Measurements from ENCODE around the gene FBXO39. TPM values are rescaled to one million over a fixed set of nuclear protein-coding genes. Genes with fewer than 3 reads are reported as not detected.
"Not testable (repeated sequence)": the region's sequence is repeated elsewhere in the genome, so short reads cannot be mapped to it uniquely, and the experiment has no call there.

Gene FBXO39
- total RNA-seq, 4 donors from 2014 or later = 0.91 to 1.5 (median 1.0) TPM; not detected in 1

DNA sequence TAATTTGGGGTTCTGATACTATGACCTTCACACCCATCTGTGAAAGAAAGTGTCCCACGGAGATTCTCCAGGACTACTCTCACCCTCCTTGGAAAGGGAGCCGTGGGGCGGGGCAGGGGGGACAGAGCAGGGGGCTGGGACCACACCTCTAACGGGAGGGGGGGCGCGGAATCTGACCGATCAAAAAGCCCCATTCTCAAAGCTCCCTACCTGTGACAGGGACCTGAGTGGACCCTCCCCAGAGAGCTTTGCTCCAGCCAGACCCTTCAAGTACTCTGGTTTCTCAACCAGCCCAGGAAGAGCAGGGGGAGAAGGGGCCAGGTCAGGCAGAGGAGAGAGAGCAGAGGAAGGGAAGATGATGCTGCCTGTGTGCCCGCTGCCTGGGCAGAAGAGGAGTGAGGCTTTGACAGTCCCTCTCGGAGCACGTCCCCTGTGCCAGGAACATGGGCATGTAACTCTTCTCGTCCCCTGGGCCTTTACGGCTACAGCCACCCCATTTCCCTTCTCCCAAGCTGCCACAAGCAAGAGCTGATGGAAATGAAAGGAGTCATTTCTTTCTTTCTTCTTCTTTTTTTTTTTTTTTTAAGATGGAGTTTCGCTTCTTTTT is 19.5 kb upstream of the FBXO39 start:
- H3K4me3 ChIP-seq = peak overlapping the region; percentile 56
- H3K36me3 ChIP-seq = peaks cover 29% of the 10 kb centered on the region
- no peak for TF ChIP-seq EP300 (IDR thresholded peaks at IDR 0.05)
- no peak for TF ChIP-seq CTCF (IDR thresholded peaks at IDR 0.05)
- TF ChIP-seq POLR2AphosphoS5 (IDR thresholded peaks at IDR 0.05) = no peak
- no peak for TF ChIP-seq POLR2A (IDR thresholded peaks at IDR 0.05)
- no peak for DNase-seq (ENCODE audit: low spot score in 2 of 2)
- no peaks in the 10 kb centered on the region for H3K9me3 ChIP-seq
- peak overlapping the region; percentile 59 for H3K27ac ChIP-seq
- H3K27me3 ChIP-seq = no peaks in the 10 kb centered on the region
- 41% methylated on average over 13 of the region's 13 CpGs for WGBS
- peaks cover 44% of the 10 kb centered on the region for H3K4me1 ChIP-seq

- TF ChIP-seq POLR2AphosphoS5 (IDR thresholded peaks at IDR 0.05) (no peak), POLR2A (IDR thresholded peaks at IDR 0.05) (no peak)
- Histone ChIP-seq H3K4me1 (peaks cover 33% of the 10 kb centered on the region), H3K4me3 (no peak overlapping the region)
These were observed 18.3 kb upstream of the FBXO39 start for GRCh38 chr17:6757747-6758146.

DNA sequence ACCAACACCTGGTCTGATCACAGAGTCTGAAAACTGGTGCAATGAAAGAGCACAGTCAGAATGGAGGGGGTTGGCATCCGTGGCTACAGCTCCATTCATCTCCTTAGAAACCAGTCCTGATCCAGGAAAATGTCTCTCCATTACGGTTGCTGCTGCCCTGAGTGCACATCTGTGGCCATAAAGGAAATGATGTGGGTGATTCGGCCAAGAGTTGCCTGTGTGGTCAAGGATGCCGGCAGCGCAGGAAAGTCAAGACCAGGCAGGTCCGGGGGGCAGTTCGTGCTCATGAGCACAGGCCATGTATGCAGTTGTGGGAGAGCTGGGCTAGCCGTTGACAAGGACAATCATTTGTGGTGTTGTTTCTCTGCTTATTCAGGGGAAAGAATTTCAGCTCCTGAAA is 14.2 kb upstream of the FBXO39 start:
- no peak overlapping the region for H3K4me3 ChIP-seq
- H3K36me3 ChIP-seq = peaks cover 77% of the 10 kb centered on the region
- H3K27me3 ChIP-seq = no peaks in the 10 kb centered on the region
- no peak for TF ChIP-seq CTCF (IDR thresholded peaks at IDR 0.05)
- no peak for TF ChIP-seq POLR2AphosphoS5 (IDR thresholded peaks at IDR 0.05)
- no peak for TF ChIP-seq POLR2A (IDR thresholded peaks at IDR 0.05)
- TF ChIP-seq EP300 (IDR thresholded peaks at IDR 0.05) = no peak
- peaks cover 5% of the 10 kb centered on the region for H3K4me1 ChIP-seq
- no peak overlapping the region for H3K27ac ChIP-seq
- WGBS = 76% methylated on average over 8 of the region's 8 CpGs
- H3K9me3 ChIP-seq = no peaks in the 10 kb centered on the region
- DNase-seq (ENCODE audit: low spot score in 2 of 2) = no peak

More at GRCh38 chr17:6757747-6758146, 18.3 kb upstream of the FBXO39 start:
- H3K36me3 ChIP-seq = peaks cover 39% of the 10 kb centered on the region
- 99% methylated on average over 2 of the region's 2 CpGs for WGBS
- no peaks in the 10 kb centered on the region for H3K9me3 ChIP-seq
- no peak overlapping the region for H3K27ac ChIP-seq
- H3K27me3 ChIP-seq = no peaks in the 10 kb centered on the region
- no peak for DNase-seq (ENCODE audit: low spot score in 2 of 2)

DNA sequence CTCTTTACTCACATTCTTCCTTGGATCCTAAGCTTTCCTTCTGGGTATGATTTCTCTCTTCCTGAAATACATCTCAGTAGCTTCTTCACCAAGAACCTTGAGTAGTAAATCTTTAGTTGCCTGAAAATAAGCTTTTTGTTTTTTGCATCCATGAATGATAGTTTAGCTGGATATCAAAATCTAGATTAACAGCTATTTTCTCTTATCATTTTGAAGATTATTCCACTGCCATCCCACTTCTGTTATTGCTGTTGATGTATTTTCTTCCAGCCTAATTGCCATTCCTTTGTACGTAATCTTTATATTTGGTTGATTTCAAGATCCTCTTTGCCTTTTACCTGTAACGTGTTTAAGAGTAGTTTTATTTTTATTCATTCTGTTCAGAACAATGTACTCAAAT is 7.6 kb upstream of the FBXO39 start:
- H3K9me3 ChIP-seq = peaks cover 11% of the 10 kb centered on the region
- H3K36me3 ChIP-seq = peaks cover 94% of the 10 kb centered on the region
- H3K27me3 ChIP-seq = no peaks in the 10 kb centered on the region
- DNase-seq (ENCODE audit: low spot score in 2 of 2) = no peak
- no peaks in the 10 kb centered on the region for H3K4me1 ChIP-seq
- 95% methylated on average over 2 of the region's 2 CpGs for WGBS
- TF ChIP-seq EP300 (IDR thresholded peaks at IDR 0.05) (no peak), POLR2AphosphoS5 (IDR thresholded peaks at IDR 0.05) (no peak), POLR2A (IDR thresholded peaks at IDR 0.05) (no peak), CTCF (IDR thresholded peaks at IDR 0.05) (no peak)
- no peak overlapping the region for H3K27ac ChIP-seq
- H3K4me3 ChIP-seq = no peak overlapping the region

DNA sequence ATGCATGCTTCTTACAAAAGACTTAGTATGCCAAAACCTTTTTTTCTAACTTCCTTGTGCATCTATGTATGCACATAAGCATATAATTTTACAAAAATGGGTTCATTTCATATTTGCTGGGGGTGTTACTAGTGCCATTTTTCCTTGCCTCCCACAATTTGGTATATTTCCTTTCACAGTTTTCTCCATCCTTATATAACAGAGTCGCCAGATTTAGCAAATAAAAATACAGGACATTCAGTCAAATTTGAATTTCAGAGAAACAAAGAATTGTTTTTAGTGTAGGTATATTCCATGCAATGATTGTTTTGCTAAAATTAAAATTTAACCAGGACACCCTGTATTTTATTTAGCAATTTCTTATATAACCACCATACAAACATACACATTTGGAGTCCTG is 4.0 kb upstream of the FBXO39 start:
- WGBS = 96% methylated on average over 1 of the region's 1 CpG
- H3K27ac ChIP-seq = no peak overlapping the region
- H3K9me3 ChIP-seq = peaks cover 20% of the 10 kb centered on the region
- peaks cover 69% of the 10 kb centered on the region for H3K36me3 ChIP-seq
- no peaks in the 10 kb centered on the region for H3K27me3 ChIP-seq
- no peak overlapping the region for H3K4me3 ChIP-seq
- no peak for TF ChIP-seq POLR2A (IDR thresholded peaks at IDR 0.05)
- TF ChIP-seq POLR2AphosphoS5 (IDR thresholded peaks at IDR 0.05) = no peak
- no peak for TF ChIP-seq CTCF (IDR thresholded peaks at IDR 0.05)
- TF ChIP-seq EP300 (IDR thresholded peaks at IDR 0.05) = no peak
- H3K4me1 ChIP-seq = peaks cover 9% of the 10 kb centered on the region
- no peak for DNase-seq (ENCODE audit: low spot score in 2 of 2)

- peaks cover 42% of the 10 kb centered on the region for H3K36me3 ChIP-seq
- not testable (repeated sequence) for H3K27me3 ChIP-seq; DNase-seq (ENCODE audit: low spot score in 2 of 2); H3K27ac ChIP-seq; H3K4me1 ChIP-seq; H3K9me3 ChIP-seq; H3K4me3 ChIP-seq
- WGBS = 95% methylated on average over 8 of the region's 8 CpGs
These were observed 1.1 kb upstream of the FBXO39 start for GRCh38 chr17:6774906-6775305.
